LNCaP clone FGC (cell line): ENCODE results near the gene VCY1B.
"Not testable (repeated sequence)": the region's sequence is repeated elsewhere in the genome, so short reads cannot be mapped to it uniquely, and the experiment has no call there.

Experiments used
- DNase-seq: peaks from one replicate; pipeline ENCODE4 v3.0.0-alpha.2; 2011; ENCODE audit warnings: low read depth
- H3K4me3 ChIP-seq: 2 replicates; pipeline ENCODE4 v1.5.1; 2011; ENCODE audit warnings: mild to moderate bottlenecking, low read depth, low read length, control low read depth
- CTCF ChIP-seq: IDR thresholded peaks from 2 replicates; pipeline ENCODE4 v1.5.1; 2012; ENCODE audit warnings: mild to moderate bottlenecking; ENCODE audit not compliant: control insufficient read depth, insufficient read depth; ENCODE audit errors: extremely low read depth

VCY1B gene

GRCh38 chrY:14055927-14056326, at the start of gene VCY1B:
Gene VCY1B, plus strand, starts transcription at chrY:14056227. Its CDS starts 63 bp downstream, at chrY:14056290.
- not testable (repeated sequence) for DNase-seq, H3K4me3 ChIP-seq

GRCh38 chrY:14011916-14012315, 44.1 kb upstream of the VCY1B start:
- H3K4me3 ChIP-seq, DNase-seq: not testable (repeated sequence)

GRCh38 chrY:14030395-14030794, 25.6 kb upstream of the VCY1B start:
- not testable (repeated sequence) for H3K4me3 ChIP-seq, DNase-seq

- no peak for DNase-seq
- no peak overlapping the region for H3K4me3 ChIP-seq
- TF ChIP-seq CTCF, result no peak
Observed at GRCh38 chrY:14085877-14086276, 29.9 kb downstream of the VCY1B start.
